Calu3 (cell line): ENCODE measurements around the gene PIK3C2B. TPM values are rescaled to one million over a fixed set of nuclear protein-coding genes. Genes with fewer than 3 reads are reported as not detected.
A peak's percentile ranks its signal among the peaks of the same experiment; 100 is the strongest.

Experiments used
- BruUV-seq: library from RNA; stranded (reverse); fragments of 400-500 nt; replicated peaks from 2 replicates; lab custom pipeline; 2021; lab: Mats Ljungman, UMichigan
- CTCF ChIA-PET: fragments of 300-600 bp; sonication (Branson Sonifier 250); formaldehyde crosslinking; loops from one replicate; lab custom pipeline; 2022; ENCODE audit warnings: antibody characterized with exemption; lab: Charles Lee
- DNase-seq: peaks from one replicate; pipeline ENCODE4 v3.0.0; 2022
- H3K27ac Mint-ChIP-seq: one replicate; pipeline ENCODE4 v1.8.0; 2022; ENCODE audit warnings: mixed read lengths; ENCODE audit not compliant: unreplicated experiment
- H3K27me3 Mint-ChIP-seq: one replicate; pipeline ENCODE4 v1.8.0; 2022; ENCODE audit warnings: mixed read lengths; ENCODE audit not compliant: unreplicated experiment
- H3K36me3 Mint-ChIP-seq: one replicate; pipeline ENCODE4 v1.8.0; 2022; ENCODE audit warnings: mild to moderate bottlenecking, moderate library complexity, mixed read lengths; ENCODE audit not compliant: insufficient read depth, unreplicated experiment
- H3K4me1 Mint-ChIP-seq: one replicate; pipeline ENCODE4 v1.8.0; 2022; ENCODE audit warnings: mild to moderate bottlenecking, low read depth, mixed read lengths; ENCODE audit not compliant: unreplicated experiment
- H3K4me3 Mint-ChIP-seq: one replicate; pipeline ENCODE4 v1.8.0; 2022; ENCODE audit warnings: mild to moderate bottlenecking, low read depth, moderate library complexity, mixed read lengths; ENCODE audit not compliant: unreplicated experiment
- H3K9me3 Mint-ChIP-seq: one replicate; pipeline ENCODE4 v1.8.0; 2022; ENCODE audit warnings: low read depth, mixed read lengths; ENCODE audit not compliant: unreplicated experiment
- intact Hi-C: fragments of 100-400 bp; cut with micrococcal nuclease; formaldehyde crosslinking; loops from one replicate; pipeline ENCODE4 v1.10.0; 2022; ENCODE audit not compliant: unreplicated experiment
- total RNA-seq: library from RNA; stranded (reverse); gene quantifications from 2 replicates; pipeline ENCODE4 v1.2.3, GENCODE V29; 2022
- TF ChIP-seq, protein P1 (sequence below): fragments of 200-600 bp; IDR thresholded peaks from one replicate; pipeline ENCODE4 v1.8.0; 2022; ENCODE audit warnings: antibody characterized with exemption; ENCODE audit not compliant: unreplicated experiment

The PIK3C2B gene
- total RNA-seq, 1 experiment from 2014 or later, result 24.4 TPM

DNA sequence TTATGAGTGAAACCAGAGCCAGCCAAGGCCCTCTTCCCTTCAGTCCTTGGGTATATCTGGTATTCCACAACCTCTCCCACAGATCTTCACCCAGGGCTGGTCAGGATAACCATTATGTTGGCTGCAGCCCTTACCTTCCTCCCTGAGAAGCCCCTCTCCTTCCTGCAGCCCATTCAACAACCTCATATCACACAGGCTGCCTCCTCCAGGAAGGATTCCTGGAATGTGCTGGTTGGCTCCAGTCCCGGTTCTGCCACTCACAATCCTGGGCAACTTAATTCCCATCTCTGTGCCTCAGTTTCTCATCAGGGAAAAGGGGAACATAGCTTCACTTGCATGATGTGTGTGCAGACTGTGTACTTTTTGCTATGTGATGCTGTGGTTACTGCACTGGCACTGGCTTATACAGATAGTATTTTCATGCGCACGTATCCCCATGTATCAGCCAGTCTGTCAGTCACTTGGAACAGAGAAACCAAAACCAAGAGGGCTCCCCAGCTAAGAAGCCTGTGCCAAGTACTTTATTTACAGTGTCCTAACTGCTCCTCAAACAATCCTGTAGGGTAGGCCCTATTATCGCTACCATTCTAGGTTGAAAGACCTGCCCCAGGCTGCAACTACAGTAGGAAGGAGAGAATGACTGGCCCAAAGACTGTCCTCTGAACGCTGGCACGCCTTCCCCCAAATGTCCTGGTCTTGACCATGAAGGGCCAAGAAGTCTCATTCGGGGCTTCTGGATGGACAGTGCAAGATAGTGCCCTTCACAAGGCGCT, 43.1 kb downstream of the PIK3C2B start:
- Mint-ChIP-seq H3K36me3 (peaks cover 30% of the 10 kb centered on the region), H3K9me3 (no peaks in the 10 kb centered on the region), H3K27ac (peak overlapping the region; percentile 75), H3K4me1 (peaks cover 61% of the 10 kb centered on the region), H3K27me3 (no peaks in the 10 kb centered on the region), H3K4me3 (no peak overlapping the region)
- DNase-seq, result no peak
- intact Hi-C loops, result loop anchor here (2.0 kb wide), 1 partner anchor 43 kb away; the partner anchor contains the start of gene PIK3C2B
- BruUV-seq, result no TSS peak
- CTCF ChIA-PET, result interaction anchor here (0.7 to 9.2 kb wide), 10 partner anchors 21 to 355 kb away, joined by 3 to 132 read pairs (median 4); partner anchors contain the start of gene PIK3C2B
- TF ChIP-seq, protein P1, sequence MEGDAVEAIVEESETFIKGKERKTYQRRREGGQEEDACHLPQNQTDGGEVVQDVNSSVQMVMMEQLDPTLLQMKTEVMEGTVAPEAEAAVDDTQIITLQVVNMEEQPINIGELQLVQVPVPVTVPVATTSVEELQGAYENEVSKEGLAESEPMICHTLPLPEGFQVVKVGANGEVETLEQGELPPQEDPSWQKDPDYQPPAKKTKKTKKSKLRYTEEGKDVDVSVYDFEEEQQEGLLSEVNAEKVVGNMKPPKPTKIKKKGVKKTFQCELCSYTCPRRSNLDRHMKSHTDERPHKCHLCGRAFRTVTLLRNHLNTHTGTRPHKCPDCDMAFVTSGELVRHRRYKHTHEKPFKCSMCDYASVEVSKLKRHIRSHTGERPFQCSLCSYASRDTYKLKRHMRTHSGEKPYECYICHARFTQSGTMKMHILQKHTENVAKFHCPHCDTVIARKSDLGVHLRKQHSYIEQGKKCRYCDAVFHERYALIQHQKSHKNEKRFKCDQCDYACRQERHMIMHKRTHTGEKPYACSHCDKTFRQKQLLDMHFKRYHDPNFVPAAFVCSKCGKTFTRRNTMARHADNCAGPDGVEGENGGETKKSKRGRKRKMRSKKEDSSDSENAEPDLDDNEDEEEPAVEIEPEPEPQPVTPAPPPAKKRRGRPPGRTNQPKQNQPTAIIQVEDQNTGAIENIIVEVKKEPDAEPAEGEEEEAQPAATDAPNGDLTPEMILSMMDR, result no peak

DNA sequence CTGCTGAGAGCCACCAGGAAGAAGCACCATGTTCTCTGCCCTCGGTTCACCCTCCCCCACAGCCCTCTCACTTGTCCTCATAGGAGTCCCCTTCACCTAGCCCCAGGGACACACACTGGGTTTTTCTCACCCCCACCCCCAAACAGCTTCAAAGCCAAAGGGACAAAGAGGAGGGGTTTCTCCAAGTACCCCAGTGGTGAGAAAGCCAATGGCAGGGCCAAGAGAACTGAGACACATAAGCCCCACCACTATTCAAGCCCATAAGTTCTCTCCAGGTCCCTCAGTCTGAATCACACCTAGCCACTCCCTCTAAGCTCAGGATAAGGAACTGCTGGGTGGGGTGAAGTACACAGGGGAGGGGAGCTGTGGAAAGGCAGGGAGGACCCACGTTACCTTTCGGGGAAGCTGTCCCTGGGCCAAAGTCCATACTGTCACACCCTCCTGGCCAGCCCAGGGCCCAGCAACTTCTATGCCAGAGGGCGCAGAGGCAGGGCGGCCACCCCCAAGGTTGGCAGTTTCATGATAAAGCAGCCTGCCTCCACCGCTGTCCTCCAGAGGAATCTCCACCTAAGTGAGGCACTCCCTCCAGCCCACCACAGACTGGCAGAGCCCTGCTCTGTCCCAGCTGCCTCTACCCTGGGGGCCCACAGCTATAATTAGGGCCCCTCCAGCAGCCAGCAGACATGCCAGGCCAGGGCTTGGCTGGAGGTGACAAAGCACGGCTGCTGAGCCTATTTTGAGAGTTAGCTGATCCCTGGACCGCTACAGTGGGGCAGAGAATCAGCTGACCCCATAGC, 43.9 kb downstream of the PIK3C2B start:
- peak; percentile 82 for DNase-seq
- H3K4me3 Mint-ChIP-seq, result peak overlapping the region; percentile 45
- H3K4me1 Mint-ChIP-seq, result peaks cover 66% of the 10 kb centered on the region
- BruUV-seq, result no TSS peak
- peaks cover 33% of the 10 kb centered on the region for H3K36me3 Mint-ChIP-seq
- TF ChIP-seq, protein P1, result peak; percentile 28
- CTCF ChIA-PET, result interaction anchor here (0.6 to 9.2 kb wide), 14 partner anchors 20 to 356 kb away, joined by 3 to 132 read pairs (median 4); partner anchors contain the start of genes MDM4 and PIK3C2B
- H3K27ac Mint-ChIP-seq, result peak overlapping the region; percentile 75
- no peaks in the 10 kb centered on the region for H3K27me3 Mint-ChIP-seq
- intact Hi-C loops, result loop anchor here (2.0 kb wide), 1 partner anchor 44 kb away; the partner anchor contains the start of gene PIK3C2B
- no peaks in the 10 kb centered on the region for H3K9me3 Mint-ChIP-seq

DNA sequence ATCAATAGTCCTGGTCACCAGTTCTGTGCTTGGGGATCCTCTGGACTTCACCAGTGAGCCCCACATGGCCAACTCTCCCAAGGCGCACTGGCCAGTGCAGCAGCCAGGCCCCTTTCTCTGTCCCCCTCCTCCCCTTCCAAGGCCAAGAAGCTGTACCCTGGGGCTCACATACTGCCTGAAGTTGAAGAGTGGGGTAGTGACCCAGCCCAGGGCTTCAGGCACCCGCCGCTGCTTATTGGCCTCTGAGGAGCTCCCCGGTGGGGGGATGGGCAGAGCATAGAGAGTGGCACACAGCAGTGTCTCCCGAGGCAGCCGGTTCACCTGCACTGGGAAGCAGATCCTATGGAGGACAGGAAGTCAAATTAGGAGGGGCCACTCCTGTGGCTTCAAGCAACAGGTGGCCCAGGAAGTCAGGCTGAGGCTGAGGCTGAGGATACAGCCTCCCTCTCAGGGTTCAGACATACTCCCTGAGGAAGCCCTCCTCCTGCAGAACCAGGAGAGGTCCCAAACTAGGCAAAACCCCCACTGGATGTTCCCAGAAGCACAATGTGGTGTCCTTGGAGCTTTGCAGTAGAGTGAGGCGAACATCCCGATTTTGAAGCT, 44.8 kb downstream of the PIK3C2B start:
- intact Hi-C loops, result loop anchor here (2.0 kb wide), 1 partner anchor 45 kb away; the partner anchor contains the start of gene PIK3C2B
- Mint-ChIP-seq H3K27me3 (no peaks in the 10 kb centered on the region), H3K27ac (peak overlapping the region; percentile 75), H3K36me3 (peaks cover 33% of the 10 kb centered on the region), H3K4me1 (peaks cover 66% of the 10 kb centered on the region), H3K9me3 (no peaks in the 10 kb centered on the region), H3K4me3 (no peak overlapping the region)
- CTCF ChIA-PET, result interaction anchor here (1.1 to 9.2 kb wide), 8 partner anchors 19 to 357 kb away, joined by 3 to 132 read pairs (median 6); partner anchors contain the start of gene PIK3C2B
- no peak for DNase-seq
- no TSS peak for BruUV-seq
- TF ChIP-seq, protein P1, result no peak
